ENCODE results near the gene BABAM2.
"Not testable (repeated sequence)": the region's sequence is repeated elsewhere in the genome, so short reads cannot be mapped to it uniquely, and the experiment has no call there.

The BABAM2 gene

GRCh38 chr2:28247290-28247689 lies 356.8 kb downstream of the BABAM2 start:
- no peak for DNase-seq (ENCODE audit: low read depth in 2 of 2)

DNA sequence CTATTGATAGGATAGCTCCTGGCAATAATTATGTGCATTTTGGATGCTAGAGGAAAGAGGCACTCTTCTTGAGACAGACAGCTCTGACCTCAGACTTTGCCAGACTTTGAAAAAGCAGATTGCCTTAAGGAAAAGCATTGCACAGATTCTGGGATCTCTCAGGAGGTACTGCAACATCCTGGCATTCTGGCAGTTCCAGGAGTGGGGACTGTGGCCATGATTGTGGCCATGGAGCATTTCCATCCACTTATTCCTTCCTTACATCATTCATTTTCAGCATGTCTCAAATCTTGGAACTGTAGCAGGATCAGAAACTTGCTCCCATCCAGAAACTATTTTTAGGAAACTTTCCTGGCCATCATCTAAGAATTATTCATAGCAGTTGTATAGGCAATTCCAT lies 357.2 kb downstream of the BABAM2 start:
- DNase-seq (ENCODE audit: low read depth in 2 of 2): no peak

- DNase-seq (ENCODE audit: low read depth in 2 of 2): no peak
Measured at GRCh38 chr2:28248511-28248910, 358.0 kb downstream of the BABAM2 start.

DNA sequence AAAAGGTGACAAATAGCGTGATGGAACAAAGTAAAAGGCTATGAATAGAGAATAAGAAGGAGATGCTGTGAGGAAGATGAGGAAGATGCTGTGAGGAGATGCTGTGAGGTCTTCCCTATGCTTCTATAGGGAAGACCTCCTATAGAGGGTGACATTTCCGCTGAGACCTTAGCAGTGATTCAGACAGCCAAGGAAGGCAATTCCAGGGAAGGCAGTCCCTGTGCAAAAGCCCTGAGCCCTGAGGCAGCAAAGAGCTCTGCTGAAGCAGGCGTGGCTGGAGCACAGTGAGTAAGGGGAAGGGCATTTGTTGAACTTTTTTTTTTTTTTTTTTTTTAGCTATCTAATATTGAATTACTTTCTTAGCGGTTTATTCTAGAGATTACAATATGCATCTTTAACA lies 359.5 kb downstream of the BABAM2 start:
- no peak for DNase-seq (ENCODE audit: low read depth in 2 of 2)

DNA sequence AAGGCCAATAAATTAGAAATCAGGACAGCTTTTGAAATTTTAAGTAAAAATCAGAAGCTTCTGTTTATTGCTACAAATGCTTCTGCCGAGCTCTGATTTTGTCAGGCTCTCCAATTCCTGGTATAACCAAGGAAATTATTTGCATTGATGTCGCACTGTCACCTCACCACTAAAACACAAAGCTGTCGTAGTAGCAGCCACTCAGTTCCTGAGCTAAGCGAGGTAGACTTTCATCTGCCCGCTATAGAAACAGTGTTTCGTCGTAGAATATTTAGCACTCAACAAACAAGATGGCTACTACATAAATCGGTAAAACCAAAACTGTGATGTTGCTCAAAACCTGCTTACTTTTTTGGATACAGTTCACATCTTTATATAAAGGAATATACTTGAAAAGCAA lies 360.8 kb downstream of the BABAM2 start:
- no peak for DNase-seq (ENCODE audit: low read depth in 2 of 2)

- peak in 1 of 2 donors; percentile 19 for DNase-seq (ENCODE audit: low read depth in 2 of 2)
Measured at GRCh38 chr2:28252311-28252710, 361.8 kb downstream of the BABAM2 start.

DNA sequence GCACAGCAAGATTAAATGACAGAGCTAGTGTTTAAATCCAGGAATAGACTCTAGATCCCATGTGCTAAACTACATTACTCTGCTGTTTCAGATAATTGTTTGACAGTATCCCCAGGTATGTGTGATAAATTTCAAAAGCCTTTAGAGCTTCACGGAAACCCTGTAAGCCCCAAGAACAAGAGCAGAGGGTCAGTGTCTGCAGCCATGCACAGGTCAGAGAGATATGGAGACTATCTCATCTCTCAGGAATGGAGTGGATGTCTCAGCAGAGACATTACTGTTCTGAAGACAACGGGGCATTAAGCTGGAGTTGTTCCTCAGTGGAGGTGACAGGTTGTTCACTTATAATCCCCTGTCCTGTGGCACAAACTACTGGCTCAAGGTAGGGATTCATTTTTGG lies 363.0 kb downstream of the BABAM2 start:
- no peak for DNase-seq (ENCODE audit: low read depth in 2 of 2)

DNA sequence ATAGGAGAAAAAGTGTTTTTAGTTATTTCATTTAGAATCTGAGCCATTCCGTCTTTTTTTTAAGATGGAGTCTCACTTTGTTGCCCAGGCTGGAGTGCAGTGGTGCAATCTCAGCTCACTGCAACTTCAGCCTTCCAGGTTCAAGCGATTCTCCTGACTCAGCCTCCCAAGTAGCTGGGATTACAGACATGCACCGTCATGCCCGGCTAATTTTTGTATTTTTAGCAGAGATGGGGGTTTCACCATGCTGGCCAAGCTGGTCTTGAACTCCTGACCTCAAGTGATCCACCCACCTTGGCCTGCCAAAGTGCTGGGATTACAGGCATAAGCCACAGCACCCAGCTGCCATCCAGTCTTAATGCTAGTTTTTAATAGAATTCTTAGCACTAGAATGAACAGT lies 364.7 kb downstream of the BABAM2 start:
- DNase-seq (ENCODE audit: low read depth in 2 of 2): not testable (repeated sequence)

DNA sequence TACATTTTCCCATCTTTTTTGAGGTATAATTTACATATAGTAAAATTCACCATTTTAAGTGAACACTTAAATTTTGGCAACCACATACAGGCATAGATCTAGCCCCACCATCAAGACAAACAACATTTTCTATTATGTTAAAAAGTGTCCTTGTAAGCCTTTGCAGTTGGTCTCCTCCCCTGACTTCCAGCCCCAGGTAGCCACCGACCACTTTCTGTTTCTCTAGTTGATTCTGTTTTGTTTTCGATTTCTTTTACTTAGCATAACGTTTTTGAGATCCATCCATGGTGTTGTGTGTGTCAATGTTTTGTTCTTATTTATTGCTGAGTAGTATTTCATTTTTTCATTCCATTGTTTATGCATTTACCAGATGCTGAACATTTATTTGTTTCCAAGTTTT lies 366.7 kb downstream of the BABAM2 start:
- DNase-seq (ENCODE audit: low read depth in 2 of 2): no peak

- not testable (repeated sequence) for DNase-seq (ENCODE audit: low read depth in 2 of 2)
Measured at GRCh38 chr2:28259226-28259625, 368.7 kb downstream of the BABAM2 start.

GRCh38 chr2:28263690-28264089 lies 373.2 kb downstream of the BABAM2 start:
- no peak for DNase-seq (ENCODE audit: low read depth in 2 of 2)

- no peak for DNase-seq (ENCODE audit: low read depth in 2 of 2)
Measured at GRCh38 chr2:28267282-28267681, 376.8 kb downstream of the BABAM2 start.

GRCh38 chr2:28268386-28268785 lies 377.9 kb downstream of the BABAM2 start:
- no peak for DNase-seq (ENCODE audit: low read depth in 2 of 2)

DNA sequence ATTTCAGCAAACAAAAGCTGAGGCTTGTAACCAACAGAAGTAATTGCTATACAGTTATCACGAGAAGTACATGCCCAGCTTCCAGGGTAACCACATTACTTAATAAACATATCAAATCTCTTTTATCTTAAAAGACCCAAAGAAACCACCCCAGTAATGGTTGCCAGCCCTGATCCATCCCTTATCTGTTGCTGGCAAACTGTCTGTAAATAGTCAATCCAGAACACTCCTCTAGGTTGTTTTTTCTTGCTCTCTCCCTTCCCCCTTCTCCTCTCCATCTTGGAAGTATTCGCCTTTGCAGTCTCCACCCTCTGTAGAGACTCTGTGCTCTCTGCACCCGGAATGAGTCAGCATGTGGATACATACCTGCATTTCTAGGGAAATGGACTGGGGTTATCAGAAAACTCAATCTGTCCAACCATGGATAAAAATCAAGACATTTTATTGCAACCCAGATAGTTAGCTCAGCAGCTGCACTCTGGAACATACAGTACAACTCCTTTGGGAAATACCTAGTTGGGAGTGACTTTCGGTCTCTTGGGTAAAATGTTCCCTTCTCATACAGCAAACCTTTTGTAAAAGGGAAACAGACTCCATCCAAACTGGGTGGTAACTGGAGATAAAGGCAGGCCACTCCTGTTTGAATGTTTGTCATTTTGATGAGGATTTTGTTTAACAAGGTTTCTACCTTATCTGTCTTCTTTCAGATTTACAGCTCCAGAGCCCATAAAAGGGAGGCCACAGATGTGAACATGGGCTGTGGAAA lies 378.7 kb downstream of the BABAM2 start:
- DNase-seq (ENCODE audit: low read depth in 2 of 2): no peak

- no peak for DNase-seq (ENCODE audit: low read depth in 2 of 2)
Measured at GRCh38 chr2:28270456-28271152, 380.1 kb downstream of the BABAM2 start.

GRCh38 chr2:28271231-28271918 lies 380.8 kb downstream of the BABAM2 start:
- no peak for DNase-seq (ENCODE audit: low read depth in 2 of 2)

GRCh38 chr2:28271919-28272250 lies 381.4 kb downstream of the BABAM2 start:
- no peak for DNase-seq (ENCODE audit: low read depth in 2 of 2)

DNA sequence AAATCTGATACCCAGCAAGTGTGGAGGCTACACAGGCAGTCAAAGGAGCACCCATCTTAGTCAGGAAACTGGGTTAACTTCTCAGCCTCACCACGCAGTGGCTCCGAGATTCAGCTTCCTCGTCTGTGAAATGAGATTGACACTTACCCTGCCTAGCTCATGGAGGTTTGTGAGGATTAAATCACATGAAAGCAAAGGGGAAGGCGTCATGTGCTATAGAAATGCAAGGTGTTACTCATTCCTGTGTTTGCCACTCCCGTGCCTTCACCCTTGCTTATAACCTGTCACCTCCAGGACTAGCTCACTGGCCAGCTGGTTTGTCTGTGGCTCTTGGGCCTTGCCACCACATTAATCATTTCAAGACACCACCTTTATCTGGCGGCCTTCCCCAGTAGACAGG lies 383.2 kb downstream of the BABAM2 start:
- DNase-seq (ENCODE audit: low read depth in 2 of 2): no peak

GRCh38 chr2:28274911-28275685 lies 384.6 kb downstream of the BABAM2 start:
- DNase-seq (ENCODE audit: low read depth in 2 of 2): no peak

- DNase-seq (ENCODE audit: low read depth in 2 of 2): no peak
Measured at GRCh38 chr2:28276076-28276618, 385.6 kb downstream of the BABAM2 start.

GRCh38 chr2:28276807-28277206 lies 386.3 kb downstream of the BABAM2 start:
- DNase-seq (ENCODE audit: low read depth in 2 of 2): no peak

GRCh38 chr2:28277466-28277865 lies 386.9 kb downstream of the BABAM2 start:
- DNase-seq (ENCODE audit: low read depth in 2 of 2): no peak

Measured in stimulated activated CD4-positive, alpha-beta T cell treated with anti-CD3 and anti-CD28 coated beads, Interleukin-15, amount 100 ng/mL, for 48 hours (primary cell).